ENCODE data around the gene KIF5A. TPM values are rescaled to one million over a fixed set of nuclear protein-coding genes. Genes with fewer than 3 reads are reported as not detected.

The KIF5A gene
- total and polyA plus RNA-seq, 2 donors (not counting 3 experiments of a cell fraction or from before 2014, with no cell fraction given), result 0.07 to 0.35 TPM

GRCh38 chr12:57632073-57632957 lies 82.5 kb downstream of the KIF5A start:
- ChIA-PET POLR2A (no interaction called here), CTCF (interaction anchor here (0.6 to 6.8 kb wide), 25 partner anchors 10 to 174 kb away, joined by 3 to 126 read pairs (median 4); partner anchors contain the start of genes ARHGEF25, GLI1 and OS9)
- dilution Hi-C loops (cut with MboI; ENCODE audit: extremely low pct_ligation_motif_present, low sequenced_read_pairs) (no loop called here), intact Hi-C loops (cut with micrococcal nuclease) (no loop called here)
- Histone ChIP-seq H3K4me3 (replicated peaks in 1 of 3; ENCODE audit: insufficient read depth in 1 of 3, low read depth in 1 of 3, low read length in 3 of 3) (peak overlapping the region in 2 of 3 experiments; percentile 24 to 36), H2AFZ (ENCODE audit: low read depth, low read length) (peak overlapping the region; percentile 67), H3K27ac (ENCODE audit: insufficient read depth, low read depth, low read length) (no peak overlapping the region), H4K20me1 (replicated peaks; ENCODE audit: control insufficient read depth, extremely low read depth, insufficient read depth, low read length) (no peaks in the 10 kb centered on the region), H3K79me2 (ENCODE audit: control insufficient read depth, insufficient read depth, low read length) (no peaks in the 10 kb centered on the region), H3K9ac (replicated peaks; ENCODE audit: extremely low read depth, insufficient read depth, low read length) (no peak overlapping the region), H3K4me1 (ENCODE audit: control insufficient read depth, extremely low read depth, insufficient read depth, low read length) (no peaks in the 10 kb centered on the region), H3K4me2 (ENCODE audit: insufficient read depth, low read length) (peak overlapping the region; percentile 66), H3K9me3 (replicated peaks; ENCODE audit: control insufficient read depth, insufficient read depth, low read length) (no peaks in the 10 kb centered on the region), H3K27me3 (ENCODE audit: control insufficient read depth in 2 of 2, insufficient read depth in 2 of 2, low read length in 2 of 2) (peaks cover 31 to 47% of the 10 kb centered on the region in 2 experiments), H3K9me1 (replicated peaks; ENCODE audit: control insufficient read depth, extremely low read depth, insufficient read depth, low read length) (no peaks in the 10 kb centered on the region), H3K36me3 (ENCODE audit: control insufficient read depth in 2 of 2, extremely low read depth in 1 of 2, insufficient read depth in 2 of 2, low read length in 2 of 2) (no peaks in the 10 kb centered on the region)
- TF ChIP-seq MAX (IDR thresholded peaks at IDR 0.05; ENCODE audit: insufficient read depth, insufficient read length) (no peak), EZH2 (IDR thresholded peaks at IDR 0.05; ENCODE audit: borderline replicate concordance, low read depth, low read length, severe bottlenecking) (peak; percentile 95)
- BruUV-seq (replicated peaks), result no TSS peak
- no peak for FAIRE-seq
- DNase-seq (ENCODE audit: low read depth, low spot score), result no peak

- no peaks in the 10 kb centered on the region for H3K36me3 ChIP-seq (ENCODE audit: control insufficient read depth in 2 of 2, extremely low read depth in 1 of 2, insufficient read depth in 2 of 2, low read length in 2 of 2)
- FAIRE-seq, result no peak
- H3K4me2 ChIP-seq (ENCODE audit: insufficient read depth, low read length), result peak within 1 kb of the TSS; percentile 66
- H3K27me3 ChIP-seq (ENCODE audit: control insufficient read depth in 2 of 2, insufficient read depth in 2 of 2, low read length in 2 of 2), result peaks cover 27 to 39% of the 10 kb centered on the region in 2 experiments
- intact Hi-C loops (cut with micrococcal nuclease) (loop anchor here (1.0 kb wide), 2 partner anchors 12 to 50 kb away; no protein-coding TSS in a partner anchor), dilution Hi-C loops (cut with MboI; ENCODE audit: extremely low pct_ligation_motif_present, low sequenced_read_pairs) (no loop called here)
- BruUV-seq (replicated peaks), result no TSS peak
- H3K27ac ChIP-seq (ENCODE audit: insufficient read depth, low read depth, low read length), result no peak within 1 kb of the TSS
- no peaks in the 10 kb centered on the region for H3K9me1 ChIP-seq (replicated peaks; ENCODE audit: control insufficient read depth, extremely low read depth, insufficient read depth, low read length)
- peak within 1 kb of the TSS in 2 of 3 experiments; percentile 24 to 36 for H3K4me3 ChIP-seq (replicated peaks in 1 of 3; ENCODE audit: insufficient read depth in 1 of 3, low read depth in 1 of 3, low read length in 3 of 3)
- no peaks in the 10 kb centered on the region for H3K9me3 ChIP-seq (replicated peaks; ENCODE audit: control insufficient read depth, insufficient read depth, low read length)
- H3K4me1 ChIP-seq (ENCODE audit: control insufficient read depth, extremely low read depth, insufficient read depth, low read length), result no peaks in the 10 kb centered on the region
- H3K79me2 ChIP-seq (ENCODE audit: control insufficient read depth, insufficient read depth, low read length), result no peaks in the 10 kb centered on the region
- TF ChIP-seq GATA2 (IDR thresholded peaks at IDR 0.05; ENCODE audit: insufficient read depth, insufficient read length, low read depth, low read length) (no peak), MAX (IDR thresholded peaks at IDR 0.05; ENCODE audit: insufficient read depth, insufficient read length) (no peak), FOS (IDR thresholded peaks at IDR 0.05; ENCODE audit: borderline replicate concordance, insufficient read depth, low read length) (peak; percentile 32), CTCF (IDR thresholded peaks at IDR 0.05; ENCODE audit: extremely low read depth in 1 of 2, insufficient read depth in 1 of 2, low read depth in 1 of 2, low read length in 2 of 2) (peak; percentile 84 to 94), POLR2A (IDR thresholded peaks at IDR 0.05; ENCODE audit: low read depth, low read length) (no peak), EZH2 (IDR thresholded peaks at IDR 0.05; ENCODE audit: borderline replicate concordance, low read depth, low read length, severe bottlenecking) (no peak)
- H2AFZ ChIP-seq (ENCODE audit: low read depth, low read length), result peak within 1 kb of the TSS; percentile 67
- no peak within 1 kb of the TSS for H3K9ac ChIP-seq (replicated peaks; ENCODE audit: extremely low read depth, insufficient read depth, low read length)
- ChIA-PET POLR2A (no interaction called here), CTCF (interaction anchor here (0.6 to 6.8 kb wide), 25 partner anchors 10 to 175 kb away, joined by 3 to 126 read pairs (median 4); partner anchors contain the start of genes ARHGEF25, GLI1 and OS9)
- DNase-seq (ENCODE audit: low read depth, low spot score), result peak; percentile 61
- H4K20me1 ChIP-seq (replicated peaks; ENCODE audit: control insufficient read depth, extremely low read depth, insufficient read depth, low read length), result no peaks in the 10 kb centered on the region
Measured at GRCh38 chr12:57632958-57633840, 83.4 kb downstream of the KIF5A start, which contains the start of gene B4GALNT1. Gene B4GALNT1, minus strand, starts transcription at chr12:57633201. Its CDS starts 1,069 bp downstream, at chr12:57632132.

Data from endothelial cell of umbilical vein (primary cell).